Body of pancreas (tissue), 4 donors: Measurements from ENCODE around the gene MKKS.

ENCODE experiments used
- POLR2A ChIP-seq, 3 donors: fragments of 450-650 bp; IDR thresholded peaks; one replicate each; pipeline ENCODE4 v1.6.1; 2016; ENCODE audit warnings: antibody characterized with exemption in 3 of 3, mild to moderate bottlenecking in 2 of 3
- TF ChIP-seq, protein P1 (sequence below), 7 experiments: fragments of 450-650 bp in 4 of 7; fragments of 200-600 bp in 3 of 7; sonication (generic) in 3 of 7; IDR thresholded peaks; one replicate each; pipeline ENCODE4 v1.5.1; 2016 to 2019; ENCODE audit warnings: antibody characterized with exemption in 7 of 7

DNA sequence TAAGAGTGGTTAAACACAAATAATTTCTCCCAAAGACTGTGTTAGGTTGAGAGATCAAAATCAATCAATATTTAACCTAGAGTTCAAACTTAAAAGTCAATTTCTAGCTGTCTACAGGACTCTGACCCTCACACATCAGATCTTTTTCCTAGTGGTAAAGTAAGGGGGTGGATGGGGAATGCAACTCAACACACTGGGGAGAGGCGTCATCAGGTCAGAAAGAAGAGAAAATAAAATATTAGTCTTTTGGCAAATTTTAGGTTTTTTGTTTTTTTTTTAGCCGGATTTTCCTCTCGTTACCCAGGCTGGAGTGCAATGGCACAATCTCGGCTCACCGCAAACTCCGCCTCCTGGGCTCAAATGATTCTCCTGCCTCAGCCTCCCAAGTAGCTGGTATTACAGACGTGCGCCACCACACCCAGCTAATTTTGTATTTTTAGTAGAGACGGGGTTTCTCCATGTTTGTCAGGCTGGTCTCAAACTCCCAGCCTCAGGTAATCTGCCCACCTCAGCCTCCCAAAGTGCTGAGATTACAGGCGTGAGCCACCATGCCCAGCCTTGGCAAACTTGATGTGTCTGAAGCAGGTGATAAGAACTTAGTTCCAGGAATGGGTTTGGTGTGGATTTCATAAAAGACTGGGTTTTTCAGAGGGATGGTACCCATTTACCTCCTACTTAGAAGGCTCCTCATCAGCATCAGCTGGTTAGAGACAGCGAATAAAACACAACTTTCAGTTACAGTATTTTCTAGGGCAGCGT is 65.9 kb downstream of the MKKS start:
- TF ChIP-seq, protein P1, sequence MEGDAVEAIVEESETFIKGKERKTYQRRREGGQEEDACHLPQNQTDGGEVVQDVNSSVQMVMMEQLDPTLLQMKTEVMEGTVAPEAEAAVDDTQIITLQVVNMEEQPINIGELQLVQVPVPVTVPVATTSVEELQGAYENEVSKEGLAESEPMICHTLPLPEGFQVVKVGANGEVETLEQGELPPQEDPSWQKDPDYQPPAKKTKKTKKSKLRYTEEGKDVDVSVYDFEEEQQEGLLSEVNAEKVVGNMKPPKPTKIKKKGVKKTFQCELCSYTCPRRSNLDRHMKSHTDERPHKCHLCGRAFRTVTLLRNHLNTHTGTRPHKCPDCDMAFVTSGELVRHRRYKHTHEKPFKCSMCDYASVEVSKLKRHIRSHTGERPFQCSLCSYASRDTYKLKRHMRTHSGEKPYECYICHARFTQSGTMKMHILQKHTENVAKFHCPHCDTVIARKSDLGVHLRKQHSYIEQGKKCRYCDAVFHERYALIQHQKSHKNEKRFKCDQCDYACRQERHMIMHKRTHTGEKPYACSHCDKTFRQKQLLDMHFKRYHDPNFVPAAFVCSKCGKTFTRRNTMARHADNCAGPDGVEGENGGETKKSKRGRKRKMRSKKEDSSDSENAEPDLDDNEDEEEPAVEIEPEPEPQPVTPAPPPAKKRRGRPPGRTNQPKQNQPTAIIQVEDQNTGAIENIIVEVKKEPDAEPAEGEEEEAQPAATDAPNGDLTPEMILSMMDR (IDR thresholded peaks at IDR 0.05), result no peak
- no peak for TF ChIP-seq POLR2A (IDR thresholded peaks at IDR 0.05)
